KMS-11 (cell line): Measurements from ENCODE around the gene SRBD1.
A peak's percentile ranks its signal among the peaks of the same experiment; 100 is the strongest.

ENCODE experiments used
- H2AFZ ChIP-seq: fragments of 200-600 bp; sonication (generic); 2 replicates; pipeline ENCODE4 v1.6.1; 2016; ENCODE audit warnings: antibody characterized with exemption, mixed run types, low read depth
- H3K27ac ChIP-seq: fragments of 200-600 bp; sonication (generic); 2 replicates; pipeline ENCODE4 v1.6.1; 2016; ENCODE audit warnings: mild to moderate bottlenecking, mixed run types
- H3K27me3 ChIP-seq: fragments of 200-600 bp; sonication (generic); 2 replicates; pipeline ENCODE4 v1.6.1; 2017; ENCODE audit warnings: mild to moderate bottlenecking, low read depth, mixed run types, moderate library complexity; ENCODE audit not compliant: insufficient read depth
- H3K36me3 ChIP-seq: fragments of 200-600 bp; sonication (generic); 2 replicates; pipeline ENCODE4 v1.6.1; 2017; ENCODE audit warnings: mild to moderate bottlenecking, mixed run types; ENCODE audit not compliant: insufficient read depth
- H3K4me1 ChIP-seq: fragments of 200-600 bp; sonication (generic); 2 replicates; pipeline ENCODE4 v1.6.1; 2016; ENCODE audit warnings: mild to moderate bottlenecking, low read depth, mixed run types; ENCODE audit not compliant: poor library complexity, severe bottlenecking
- H3K4me2 ChIP-seq: fragments of 200-600 bp; sonication (generic); 2 replicates; pipeline ENCODE4 v1.7.0; 2016; ENCODE audit warnings: mild to moderate bottlenecking, mixed run types
- H3K4me3 ChIP-seq: fragments of 200-600 bp; sonication (generic); IDR thresholded peaks from 2 replicates; pipeline ENCODE4 v1.6.1; 2017; ENCODE audit warnings: low read depth, low read length, mixed read lengths; ENCODE audit not compliant: insufficient read depth
- H3K79me2 ChIP-seq: fragments of 200-600 bp; sonication (generic); 2 replicates; pipeline ENCODE4 v1.6.1; 2016; ENCODE audit warnings: low read depth, mixed run types; ENCODE audit not compliant: insufficient read depth
- H3K9ac ChIP-seq: fragments of 200-600 bp; sonication (generic); 2 replicates; pipeline ENCODE4 v1.6.1; 2016; ENCODE audit warnings: mild to moderate bottlenecking, mixed run types
- H4K20me1 ChIP-seq: fragments of 200-600 bp; sonication (generic); 2 replicates; pipeline ENCODE4 v1.6.1; 2016; ENCODE audit warnings: mild to moderate bottlenecking, mixed run types; ENCODE audit not compliant: insufficient read depth
- TF ChIP-seq, protein P1 (sequence below): fragments of 200-600 bp; sonication (generic); conservative IDR thresholded peaks from 2 replicates; pipeline ENCODE4 v1.6.1; 2017; ENCODE audit warnings: low read depth, mild to moderate bottlenecking, antibody characterized with exemption, low read length, moderate library complexity, mixed read lengths

SRBD1 gene

DNA sequence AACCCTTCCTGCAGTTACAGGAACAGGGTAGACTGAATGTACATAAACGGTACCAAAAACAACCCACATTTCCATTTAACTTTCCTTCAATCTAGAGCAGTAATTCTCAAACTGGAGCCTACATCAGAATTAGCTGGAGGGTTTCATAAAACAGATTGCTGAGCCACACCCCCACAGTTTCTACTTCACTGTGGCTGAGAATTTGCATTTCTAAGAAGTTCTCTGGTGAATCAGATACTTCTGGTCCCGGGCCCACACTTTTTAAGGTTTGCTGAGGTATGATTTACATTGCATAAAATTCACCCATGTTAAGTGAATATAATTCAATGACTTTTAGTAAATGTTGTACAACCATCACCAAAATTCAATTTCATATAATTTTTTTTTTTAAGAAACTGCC lies 113.7 kb downstream of the SRBD1 start:
- TF ChIP-seq, protein P1, sequence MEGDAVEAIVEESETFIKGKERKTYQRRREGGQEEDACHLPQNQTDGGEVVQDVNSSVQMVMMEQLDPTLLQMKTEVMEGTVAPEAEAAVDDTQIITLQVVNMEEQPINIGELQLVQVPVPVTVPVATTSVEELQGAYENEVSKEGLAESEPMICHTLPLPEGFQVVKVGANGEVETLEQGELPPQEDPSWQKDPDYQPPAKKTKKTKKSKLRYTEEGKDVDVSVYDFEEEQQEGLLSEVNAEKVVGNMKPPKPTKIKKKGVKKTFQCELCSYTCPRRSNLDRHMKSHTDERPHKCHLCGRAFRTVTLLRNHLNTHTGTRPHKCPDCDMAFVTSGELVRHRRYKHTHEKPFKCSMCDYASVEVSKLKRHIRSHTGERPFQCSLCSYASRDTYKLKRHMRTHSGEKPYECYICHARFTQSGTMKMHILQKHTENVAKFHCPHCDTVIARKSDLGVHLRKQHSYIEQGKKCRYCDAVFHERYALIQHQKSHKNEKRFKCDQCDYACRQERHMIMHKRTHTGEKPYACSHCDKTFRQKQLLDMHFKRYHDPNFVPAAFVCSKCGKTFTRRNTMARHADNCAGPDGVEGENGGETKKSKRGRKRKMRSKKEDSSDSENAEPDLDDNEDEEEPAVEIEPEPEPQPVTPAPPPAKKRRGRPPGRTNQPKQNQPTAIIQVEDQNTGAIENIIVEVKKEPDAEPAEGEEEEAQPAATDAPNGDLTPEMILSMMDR = no peak
- no peaks in the 10 kb centered on the region for H4K20me1 ChIP-seq
- no peak overlapping the region for H3K4me3 ChIP-seq
- H2AFZ ChIP-seq = peak overlapping the region; percentile 21; the same call in 1 of the 2 replicates
- H3K27ac ChIP-seq = peak overlapping the region; percentile 57
- peaks cover 63% of the 10 kb centered on the region for H3K4me1 ChIP-seq
- no peak overlapping the region; the same call in 1 of the 2 replicates for H3K9ac ChIP-seq
- no peaks in the 10 kb centered on the region for H3K27me3 ChIP-seq
- no peaks in the 10 kb centered on the region for H3K79me2 ChIP-seq
- H3K4me2 ChIP-seq = peak overlapping the region; percentile 71
- H3K36me3 ChIP-seq = no peaks in the 10 kb centered on the region

DNA sequence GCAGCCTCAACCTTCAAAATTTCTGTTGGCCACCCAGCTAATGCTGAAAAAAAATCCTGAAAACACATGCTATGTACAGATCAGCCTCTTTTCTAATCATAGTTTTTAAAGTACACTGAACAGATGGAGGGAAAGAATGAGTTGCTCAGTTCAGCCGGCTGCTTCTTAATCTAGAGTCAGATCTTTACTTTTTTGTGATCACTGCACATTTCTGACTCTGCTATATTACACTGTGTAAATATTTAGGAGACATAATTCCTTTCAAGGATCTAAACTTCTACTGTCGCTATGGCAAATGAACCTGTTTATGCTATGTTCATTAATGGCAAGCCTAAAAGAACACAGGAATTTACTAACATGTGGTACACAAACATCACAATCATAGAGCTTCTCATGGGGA lies 114.2 kb downstream of the SRBD1 start:
- peak overlapping the region; percentile 21; the same call in 1 of the 2 replicates for H2AFZ ChIP-seq

DNA sequence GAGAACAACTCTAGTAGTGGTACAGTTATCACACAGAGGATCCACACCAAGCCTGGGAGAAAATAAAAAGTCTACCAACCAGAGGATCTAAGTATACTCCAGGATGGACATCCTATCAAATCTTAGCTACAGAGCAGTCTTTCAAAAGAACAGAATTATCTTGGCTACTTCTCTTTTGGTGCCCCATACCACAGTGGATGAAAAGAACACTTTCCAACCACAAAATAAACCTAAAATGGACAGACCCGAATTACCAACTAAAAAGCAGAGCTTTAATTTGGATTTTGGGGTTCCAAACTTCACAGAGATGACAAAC lies 116.1 kb downstream of the SRBD1 start:
- Histone ChIP-seq H2AFZ (no peak overlapping the region), H3K4me1 (peaks cover 61% of the 10 kb centered on the region), H3K9ac (no peak overlapping the region), H3K79me2 (no peaks in the 10 kb centered on the region), H3K27ac (no peak overlapping the region), H3K4me2 (peak overlapping the region; percentile 1; the same call in 1 of the 2 replicates), H3K36me3 (no peaks in the 10 kb centered on the region), H3K4me3 (no peak overlapping the region), H4K20me1 (no peaks in the 10 kb centered on the region), H3K27me3 (no peaks in the 10 kb centered on the region)
- TF ChIP-seq, protein P1 = peak; percentile 61

More for the DNA sequence above, 114.2 kb downstream of the SRBD1 start:
- Histone ChIP-seq H3K4me3 (no peak overlapping the region), H3K27me3 (no peaks in the 10 kb centered on the region), H3K4me1 (peaks cover 63% of the 10 kb centered on the region), H3K36me3 (no peaks in the 10 kb centered on the region), H3K27ac (peak overlapping the region; percentile 57), H3K4me2 (peak overlapping the region; percentile 71), H4K20me1 (no peaks in the 10 kb centered on the region), H3K79me2 (no peaks in the 10 kb centered on the region), H3K9ac (no peak overlapping the region; the same call in 1 of the 2 replicates)
- TF ChIP-seq, protein P1 = no peak

DNA sequence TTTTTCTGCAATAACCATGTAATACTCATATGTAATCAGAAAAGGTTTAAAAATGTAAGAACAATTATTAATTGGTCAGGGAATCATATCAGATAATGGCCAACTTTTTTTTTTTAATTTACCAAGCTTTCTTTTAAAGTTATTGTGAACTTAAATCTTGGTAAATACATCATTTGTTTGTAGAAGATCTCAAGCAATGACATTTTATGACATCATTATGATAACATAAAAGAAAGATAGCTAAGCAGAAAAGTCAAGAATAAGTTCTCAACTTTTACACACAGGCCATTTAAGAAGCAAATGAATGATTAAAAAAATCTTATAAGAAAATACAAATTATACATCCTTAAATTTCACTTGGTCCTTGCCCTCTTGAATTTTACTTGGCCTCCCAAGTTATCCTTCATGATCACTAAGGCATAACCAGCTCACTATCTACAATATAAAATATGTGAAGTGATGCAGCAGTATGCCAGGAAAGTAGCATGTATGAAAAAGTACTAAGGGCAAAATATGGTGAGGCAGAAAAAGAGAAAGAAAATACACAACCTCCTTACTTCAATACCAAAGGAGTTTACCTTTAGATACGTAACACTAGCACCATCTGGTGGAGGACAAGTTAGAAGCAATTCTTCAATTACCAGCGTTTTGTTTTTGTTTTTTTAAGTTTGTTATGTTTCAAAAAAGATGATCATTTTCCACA lies 116.6 kb downstream of the SRBD1 start:
- H2AFZ ChIP-seq = no peak overlapping the region
- H3K27me3 ChIP-seq = no peaks in the 10 kb centered on the region
- no peak overlapping the region for H3K27ac ChIP-seq
- H4K20me1 ChIP-seq = no peaks in the 10 kb centered on the region
- H3K9ac ChIP-seq = no peak overlapping the region
- TF ChIP-seq, protein P1 = peak; percentile 89
- peaks cover 56% of the 10 kb centered on the region for H3K4me1 ChIP-seq
- peak overlapping the region; percentile 1; the same call in 1 of the 2 replicates for H3K4me2 ChIP-seq
- no peak overlapping the region for H3K4me3 ChIP-seq
- H3K79me2 ChIP-seq = no peaks in the 10 kb centered on the region
- H3K36me3 ChIP-seq = no peaks in the 10 kb centered on the region
